HG02623 (cell line): Measurements from ENCODE around the gene HAUS7.

Source experiments
- ATAC-seq: cut with Tn5 transposase; IDR thresholded peaks from one replicate; pipeline ENCODE4 v1.9.1; 2021; ENCODE audit warnings: moderate library complexity; ENCODE audit not compliant: unreplicated experiment

Gene HAUS7

GRCh38 chrX:153499876-153500275 is 29.5 kb upstream of the HAUS7 start:
- no peak for ATAC-seq

- no peak for ATAC-seq
Observed at GRCh38 chrX:153499341-153499740, 29.0 kb upstream of the HAUS7 start.

- no peak for ATAC-seq
Observed at GRCh38 chrX:153498453-153498852, 28.1 kb upstream of the HAUS7 start.

GRCh38 chrX:153496590-153496959 is 26.2 kb upstream of the HAUS7 start:
- no peak for ATAC-seq

GRCh38 chrX:153495903-153496589 is 25.7 kb upstream of the HAUS7 start:
- no peak for ATAC-seq

- no peak for ATAC-seq
Observed at GRCh38 chrX:153495362-153495751, 25.0 kb upstream of the HAUS7 start.

- no peak for ATAC-seq
Observed at GRCh38 chrX:153494541-153495361, 24.4 kb upstream of the HAUS7 start, which contains the start of gene BGN. BGN (plus strand) TSS chrX:153494980; CDS start chrX:153504632, 9,652 bp downstream.

- no peak for ATAC-seq
Observed at GRCh38 chrX:153494061-153494460, 23.7 kb upstream of the HAUS7 start.

GRCh38 chrX:153493085-153493484 is 22.7 kb upstream of the HAUS7 start:
- ATAC-seq: no peak

GRCh38 chrX:153492543-153492942 is 22.2 kb upstream of the HAUS7 start:
- ATAC-seq: no peak

- no peak for ATAC-seq
Observed at GRCh38 chrX:153491918-153492317, 21.5 kb upstream of the HAUS7 start.

- ATAC-seq: no peak
Observed at GRCh38 chrX:153491351-153491914, 21.1 kb upstream of the HAUS7 start.

- no peak for ATAC-seq
Observed at GRCh38 chrX:153490217-153490930, 20.0 kb upstream of the HAUS7 start.

- ATAC-seq: no peak
Observed at GRCh38 chrX:153488231-153488914, 18.0 kb upstream of the HAUS7 start.

GRCh38 chrX:153487590-153488071 is 17.3 kb upstream of the HAUS7 start:
- no peak for ATAC-seq

- no peak for ATAC-seq
Observed at GRCh38 chrX:153486171-153486570, 15.8 kb upstream of the HAUS7 start.

GRCh38 chrX:153485396-153486080 is 15.2 kb upstream of the HAUS7 start:
- no peak for ATAC-seq

GRCh38 chrX:153482376-153483015 is 12.1 kb upstream of the HAUS7 start:
- no peak for ATAC-seq

- no peak for ATAC-seq
Observed at GRCh38 chrX:153481043-153481442, 10.7 kb upstream of the HAUS7 start.

- ATAC-seq: no peak
Observed at GRCh38 chrX:153478746-153479145, 8.4 kb upstream of the HAUS7 start.
